ENCODE results near the gene RNF111.

Gene RNF111

DNA sequence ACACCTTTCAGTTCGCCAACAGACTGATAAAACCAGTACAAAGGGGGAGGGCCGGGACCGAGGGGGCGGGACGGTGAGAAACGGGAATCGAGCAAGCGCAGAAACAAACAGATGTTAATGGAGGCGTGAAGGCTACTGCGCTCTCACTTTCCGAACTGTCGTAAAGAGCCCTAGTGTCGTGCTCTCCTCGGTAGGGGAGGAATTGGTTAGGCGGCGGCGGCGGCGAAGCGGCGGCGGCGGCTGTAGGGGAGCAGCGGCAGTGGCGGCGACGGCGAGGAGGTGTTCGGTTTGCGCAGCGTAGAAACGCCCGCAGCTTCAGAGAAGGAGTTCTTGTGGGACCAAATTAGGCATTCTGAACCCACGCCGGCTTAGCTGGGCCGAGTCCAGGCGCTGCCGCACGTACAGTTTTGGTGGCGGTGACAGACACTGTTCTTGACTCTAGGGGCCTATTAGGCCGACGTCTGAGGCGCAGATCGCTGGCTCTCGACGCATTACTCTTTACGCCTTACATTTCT lies at the start of gene RNF111:
Gene RNF111, plus strand, starts transcription at position 173 of the 515 bp plus-strand sequence. CDS start 43,160 bp downstream, outside the sequence.
- DNase-seq (ENCODE audit: low read depth), result peak; percentile 85

GRCh38 chr15:58947179-58947578 lies 40.3 kb upstream of the RNF111 start:
- DNase-seq (ENCODE audit: low read depth), result no peak

DNA sequence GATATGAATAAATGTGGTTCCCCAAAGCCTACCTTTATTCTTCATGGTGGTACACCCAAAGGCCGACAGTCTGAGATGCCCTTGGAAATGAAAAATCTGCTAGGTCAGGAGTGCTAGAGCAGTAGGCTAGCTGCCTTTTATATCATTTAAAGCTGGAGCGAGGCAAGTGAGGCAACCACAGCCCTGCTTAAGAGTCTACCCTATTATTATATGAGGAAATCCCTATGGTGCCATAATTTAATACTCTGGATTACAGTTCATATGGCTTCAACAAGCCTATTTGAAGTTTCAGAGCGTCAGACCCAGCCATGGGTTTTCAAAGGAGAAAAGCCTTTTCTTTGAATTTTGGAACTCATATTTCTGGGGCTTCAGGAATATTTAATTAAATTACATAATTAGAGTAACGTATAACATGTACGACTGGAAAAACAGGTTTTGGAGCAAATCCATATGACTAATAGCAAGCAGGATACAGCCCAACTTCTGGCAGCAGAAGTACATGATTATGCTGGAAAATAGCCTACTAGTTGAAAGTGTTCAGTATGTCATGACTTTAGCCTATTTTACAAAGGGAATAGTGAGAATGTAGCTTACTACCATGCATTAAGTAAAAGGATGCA lies 36.0 kb upstream of the RNF111 start:
- DNase-seq (ENCODE audit: low read depth), result no peak

- DNase-seq (ENCODE audit: low read depth), result no peak
These were observed 34.7 kb upstream of the RNF111 start for GRCh38 chr15:58952751-58953150.

DNA sequence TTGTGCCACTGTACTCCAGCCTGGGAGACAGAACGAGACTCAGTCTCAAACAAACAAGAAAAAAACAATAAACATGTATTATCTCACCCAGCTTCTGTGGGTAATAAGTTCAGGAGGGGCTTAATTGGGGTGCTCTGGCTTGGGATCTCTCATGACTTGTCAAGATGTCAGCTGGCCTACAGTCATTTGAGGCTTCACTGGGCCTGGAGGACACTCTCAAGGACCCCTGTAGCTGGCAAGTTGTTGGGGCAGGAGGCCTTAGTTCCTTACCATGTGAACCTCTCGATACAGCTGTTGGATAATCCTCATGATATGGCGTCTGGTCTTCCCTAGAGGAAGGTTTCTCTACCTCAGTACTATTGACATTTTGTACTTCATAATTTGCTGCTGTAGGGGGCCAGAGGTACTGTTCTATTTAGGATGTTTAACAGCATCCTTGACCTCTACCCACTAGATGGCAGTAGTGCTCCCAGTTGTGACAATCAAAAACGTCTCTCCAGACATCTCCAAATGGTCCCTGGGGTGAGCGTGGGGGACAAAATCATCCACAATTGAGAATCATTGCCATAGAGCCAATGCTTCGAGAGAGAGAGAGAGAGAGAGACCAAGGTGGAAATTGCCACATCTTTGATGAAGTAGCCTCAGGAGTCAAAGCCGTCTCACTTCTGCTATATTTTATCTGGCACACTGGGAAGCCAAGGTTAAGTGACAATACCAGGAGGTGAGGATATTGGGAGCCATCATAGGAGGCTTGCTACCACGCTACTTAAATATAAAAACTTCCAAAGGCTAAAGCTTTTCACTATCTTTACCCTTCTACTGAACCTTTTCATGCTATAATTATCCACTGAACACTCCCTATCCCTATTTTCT lies 30.1 kb upstream of the RNF111 start:
- DNase-seq (ENCODE audit: low read depth), result peak; percentile 23

GRCh38 chr15:58958811-58959210 lies 28.7 kb upstream of the RNF111 start:
- no peak for DNase-seq (ENCODE audit: low read depth)

GRCh38 chr15:58962136-58962535 lies 25.3 kb upstream of the RNF111 start:
- DNase-seq (ENCODE audit: low read depth), result no peak

GRCh38 chr15:58962662-58963565 lies 24.5 kb upstream of the RNF111 start:
- no peak for DNase-seq (ENCODE audit: low read depth)

GRCh38 chr15:58966698-58967097 lies 20.8 kb upstream of the RNF111 start:
- no peak for DNase-seq (ENCODE audit: low read depth)

- DNase-seq (ENCODE audit: low read depth), result no peak
These were observed 20.0 kb upstream of the RNF111 start for GRCh38 chr15:58967479-58967878.

DNA sequence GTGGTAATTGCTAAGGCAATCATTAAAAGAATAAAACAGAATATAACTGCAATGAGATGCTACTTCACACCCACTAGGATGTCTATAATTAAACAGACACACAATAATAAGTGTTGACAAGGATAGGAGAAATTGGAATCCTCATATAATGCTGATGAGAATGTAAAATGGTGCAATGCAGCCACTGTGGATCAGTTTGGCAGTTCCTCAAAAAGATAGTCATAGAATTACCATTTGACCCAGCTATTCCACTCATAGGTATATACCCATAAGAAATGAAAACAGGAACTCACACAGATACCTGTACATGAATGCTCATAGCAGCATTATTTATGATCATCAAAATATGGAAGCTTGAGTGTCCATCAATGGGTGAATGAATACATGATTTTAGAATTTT lies 9.6 kb upstream of the RNF111 start:
- DNase-seq (ENCODE audit: low read depth), result no peak

GRCh38 chr15:58980351-58980939 lies 7.0 kb upstream of the RNF111 start:
- DNase-seq (ENCODE audit: low read depth), result no peak

DNA sequence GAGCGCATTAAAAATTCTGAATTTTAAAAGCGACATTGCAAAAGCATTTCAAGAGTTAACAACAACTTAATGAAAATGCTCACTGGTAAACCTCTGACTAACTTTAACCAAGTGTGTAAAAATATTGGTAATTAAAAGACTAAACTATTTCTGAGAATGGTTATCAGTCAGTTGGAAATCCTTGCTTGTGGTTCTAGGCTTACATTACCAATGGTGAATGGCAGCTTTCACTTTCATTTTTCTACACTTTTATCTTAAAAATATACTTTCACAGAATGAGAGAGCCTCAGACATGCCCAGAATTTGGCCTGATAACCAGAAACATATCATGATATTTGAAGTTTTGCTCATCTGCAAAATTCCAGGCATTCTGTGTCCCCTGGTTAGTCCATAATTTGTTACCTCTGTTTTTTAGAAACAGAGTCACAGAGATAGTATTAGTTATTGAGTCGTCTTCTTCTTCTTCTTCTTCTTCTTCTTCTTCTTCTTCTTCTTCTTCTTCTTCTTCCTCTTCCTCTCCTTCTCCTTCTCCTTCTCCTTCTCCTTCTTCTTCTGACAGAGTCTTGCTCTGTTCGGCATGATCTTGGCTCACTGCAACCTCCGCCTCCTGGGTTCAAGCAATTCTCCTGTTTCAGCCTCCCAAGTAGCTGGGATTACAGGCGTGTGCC lies 5.5 kb upstream of the RNF111 start:
- no peak for DNase-seq (ENCODE audit: low read depth)

GRCh38 chr15:58983261-58983660 lies 4.2 kb upstream of the RNF111 start:
- DNase-seq (ENCODE audit: low read depth), result no peak

DNA sequence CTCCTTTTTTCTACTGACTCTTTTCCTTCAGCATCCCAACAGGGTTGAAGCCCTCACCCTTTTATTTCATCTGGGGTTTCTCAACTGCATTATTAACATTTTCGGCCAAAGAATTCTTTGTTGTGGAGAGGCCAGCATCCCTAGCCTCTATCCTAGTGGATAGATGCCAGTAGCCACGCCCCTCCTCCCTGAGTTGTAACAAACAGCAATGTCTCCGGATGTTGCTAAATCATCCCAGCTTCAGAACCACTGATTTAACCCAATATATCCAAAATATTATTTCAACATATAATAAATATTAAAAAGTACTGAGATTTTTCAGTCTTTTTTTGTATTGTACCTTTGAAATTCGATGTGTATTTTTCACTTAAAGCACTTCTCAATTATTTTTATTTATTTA lies 2.0 kb upstream of the RNF111 start:
- no peak for DNase-seq (ENCODE audit: low read depth)

GRCh38 chr15:58987036-58987435 lies 427 bp upstream of the RNF111 start:
- no peak for DNase-seq (ENCODE audit: low read depth)

- peak; percentile 54 for DNase-seq (ENCODE audit: low read depth)
These were observed 733 bp downstream of the RNF111 start for GRCh38 chr15:58988006-58988785.

DNA sequence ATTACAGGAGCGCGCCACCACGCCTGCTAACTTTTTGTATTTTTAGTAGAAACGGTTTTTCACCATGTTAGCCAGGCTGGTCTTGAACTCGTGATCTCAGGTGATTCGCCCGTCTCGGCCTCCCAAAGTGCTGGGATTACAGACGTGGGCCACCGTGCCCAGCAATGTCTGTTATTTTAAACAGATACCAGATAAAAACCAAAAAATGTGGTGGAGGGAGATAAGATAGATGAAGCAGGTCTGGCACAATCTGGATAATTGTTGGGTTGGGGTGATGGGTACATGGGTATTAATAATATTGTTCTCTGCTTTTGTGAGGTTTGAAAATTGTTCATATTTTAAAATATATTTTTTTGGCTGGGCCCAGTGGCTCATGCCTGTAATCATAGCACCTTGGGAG lies 4.7 kb downstream of the RNF111 start:
- DNase-seq (ENCODE audit: low read depth), result no peak

DNA sequence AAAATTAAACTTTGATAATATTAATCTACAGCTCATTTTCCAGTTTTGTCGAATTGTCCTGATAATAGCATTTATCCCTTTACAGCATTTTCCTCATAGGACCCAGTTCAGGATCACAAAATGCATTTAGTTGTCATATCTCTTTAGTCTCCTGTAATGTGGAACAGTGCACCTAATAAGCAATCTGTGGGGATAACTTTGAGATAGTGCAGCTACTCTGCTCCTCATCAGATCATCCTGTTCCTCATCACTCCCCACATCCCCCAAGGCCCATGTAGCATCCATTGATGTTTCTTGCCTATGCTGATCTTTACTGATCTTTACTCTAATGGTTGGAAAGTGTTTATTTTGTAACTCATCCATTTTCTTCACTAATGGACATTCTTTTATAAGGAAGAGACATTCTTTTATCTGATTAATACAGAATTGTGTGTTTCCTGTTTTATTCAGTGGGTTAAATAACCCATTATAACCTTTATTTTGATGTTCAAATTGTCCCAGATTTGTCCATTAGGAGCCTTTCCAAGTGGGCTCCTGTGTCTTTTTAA lies 7.5 kb downstream of the RNF111 start:
- DNase-seq (ENCODE audit: low read depth), result no peak

GRCh38 chr15:58999694-59000093 lies 12.2 kb downstream of the RNF111 start:
- DNase-seq (ENCODE audit: low read depth), result no peak

Measured in stimulated activated CD8-positive, alpha-beta memory T cell treated with anti-CD3 and anti-CD28 coated beads, Interleukin-4, amount 100 ng/mL, for 24 hours (primary cell).